Urothelium cell line (cell line): ENCODE results near the gene FXYD4.
"Not testable (repeated sequence)": the region's sequence is repeated elsewhere in the genome, so short reads cannot be mapped to it uniquely, and the experiment has no call there.

Experiments
- DNase-seq: peaks from one replicate; pipeline ENCODE4 v3.0.0; 2011; ENCODE audit warnings: low spot score, mixed read lengths
- FAIRE-seq: peaks from 2 replicates; lab custom pipeline; 2011; peaks lifted over from hg19 to GRCh38; lab: Jason Lieb, UNC

The FXYD4 gene

DNA sequence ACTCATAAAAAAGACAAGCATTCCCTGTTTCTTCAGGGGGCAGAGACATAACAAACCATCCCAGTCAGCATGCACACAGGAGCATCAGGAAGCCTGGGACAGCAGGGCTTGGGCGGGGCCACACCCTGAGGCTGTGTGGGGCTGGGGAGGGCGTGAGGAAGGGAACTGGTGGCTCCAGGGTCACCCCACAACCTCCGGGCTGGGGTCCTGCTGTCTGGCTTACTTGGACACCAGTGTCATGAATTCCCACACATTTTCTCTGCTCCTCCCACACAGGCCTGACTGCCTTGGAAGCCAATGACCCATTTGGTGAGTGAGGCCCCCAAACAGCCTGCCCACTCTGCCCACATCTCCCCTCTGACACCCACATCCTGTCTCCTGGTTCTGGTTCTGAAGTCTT lies 2.8 kb downstream of the FXYD4 start:
- DNase-seq: no peak
- peak; percentile 37 for FAIRE-seq

DNA sequence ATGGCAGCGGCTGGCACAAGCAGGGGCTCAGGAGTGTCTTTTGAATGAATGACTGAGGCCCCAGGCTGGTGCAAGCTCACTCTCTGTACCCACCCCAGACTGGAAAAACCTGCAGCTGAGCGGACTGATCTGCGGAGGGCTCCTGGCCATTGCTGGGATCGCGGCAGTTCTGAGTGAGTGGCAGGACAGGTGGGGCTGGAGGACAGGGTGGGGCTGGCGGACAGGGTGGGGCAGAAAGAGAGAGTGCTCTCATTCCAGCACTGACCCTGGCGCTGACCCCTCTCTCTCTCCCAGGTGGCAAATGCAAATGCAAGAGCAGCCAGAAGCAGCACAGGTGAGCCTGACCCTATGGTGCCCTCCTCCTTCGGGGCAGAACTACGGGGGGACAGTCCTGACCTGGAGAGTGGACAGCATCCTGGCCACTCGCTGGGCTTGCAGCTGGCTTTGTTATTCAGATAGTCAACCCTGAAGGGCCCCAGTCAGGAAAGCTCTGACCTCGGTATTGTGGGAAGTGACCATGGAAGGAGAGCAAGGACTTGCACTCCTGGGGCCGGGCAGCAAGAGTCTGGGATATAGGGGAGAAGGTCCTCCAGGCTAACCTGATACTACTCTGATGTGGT lies 4.1 kb downstream of the FXYD4 start:
- DNase-seq (no peak), FAIRE-seq (peak; percentile 48)

- DNase-seq: no peak
These were observed 4.7 kb downstream of the FXYD4 start for GRCh38 chr10:43376046-43376635.

GRCh38 chr10:43376828-43377423 lies 5.5 kb downstream of the FXYD4 start:
- DNase-seq: no peak
- peak; percentile 77 for FAIRE-seq

More at GRCh38 chr10:43376046-43376635, 4.7 kb downstream of the FXYD4 start:
- no peak for FAIRE-seq

DNA sequence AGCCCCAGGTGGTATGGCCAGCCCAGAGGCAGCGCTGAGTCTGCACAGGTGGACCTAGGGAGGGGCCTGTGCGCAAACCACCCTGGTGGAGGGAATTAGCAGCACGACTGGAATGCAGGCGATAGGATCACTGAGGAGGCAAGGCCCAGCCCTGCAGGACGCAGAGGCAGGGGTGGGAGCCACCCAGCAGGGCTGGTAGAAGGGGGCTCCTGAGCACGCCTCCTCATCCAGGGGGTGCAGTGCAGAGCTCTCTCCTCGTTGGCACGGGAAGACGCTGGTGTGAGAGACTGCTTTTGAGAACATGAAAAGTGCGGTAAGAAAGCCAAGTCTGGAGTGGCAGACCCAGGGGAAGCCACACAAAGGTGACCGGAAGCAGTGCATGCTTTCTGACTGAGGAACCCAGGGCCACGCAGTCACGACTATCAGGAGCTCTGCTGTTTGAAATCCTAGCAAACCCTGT lies 6.0 kb downstream of the FXYD4 start:
- DNase-seq: no peak

GRCh38 chr10:43380610-43381222 lies 9.3 kb downstream of the FXYD4 start:
- FAIRE-seq (peak; percentile 50), DNase-seq (no peak)

More for the DNA sequence above, 6.0 kb downstream of the FXYD4 start:
- FAIRE-seq: no peak

- FAIRE-seq (no peak), DNase-seq (no peak)
These were observed 12.0 kb downstream of the FXYD4 start for GRCh38 chr10:43383204-43383971.

- DNase-seq: no peak
- FAIRE-seq: peak; percentile 53
These were observed 13.1 kb downstream of the FXYD4 start for GRCh38 chr10:43384252-43385221.

GRCh38 chr10:43385412-43386004 lies 14.1 kb downstream of the FXYD4 start:
- FAIRE-seq: no peak
- no peak for DNase-seq

DNA sequence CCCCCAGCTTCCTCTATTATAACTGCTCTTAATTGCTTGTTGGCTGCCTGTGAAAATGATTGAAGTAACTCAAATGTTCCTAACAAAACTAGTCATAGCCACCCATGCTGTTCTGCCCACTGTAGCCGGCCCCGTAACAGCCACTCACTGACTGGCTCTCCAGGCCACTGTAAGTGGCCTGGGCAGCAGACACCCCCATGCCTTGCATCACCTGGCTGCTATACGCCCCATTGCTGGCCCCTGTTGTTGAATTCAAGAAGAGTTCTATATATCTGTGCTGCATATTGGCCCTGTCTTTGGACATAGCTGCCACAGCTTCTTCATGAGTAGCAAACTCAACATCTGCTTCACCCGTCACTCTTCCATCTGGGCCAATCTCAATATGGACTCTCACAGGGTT lies 15.1 kb downstream of the FXYD4 start:
- FAIRE-seq: no peak

DNA sequence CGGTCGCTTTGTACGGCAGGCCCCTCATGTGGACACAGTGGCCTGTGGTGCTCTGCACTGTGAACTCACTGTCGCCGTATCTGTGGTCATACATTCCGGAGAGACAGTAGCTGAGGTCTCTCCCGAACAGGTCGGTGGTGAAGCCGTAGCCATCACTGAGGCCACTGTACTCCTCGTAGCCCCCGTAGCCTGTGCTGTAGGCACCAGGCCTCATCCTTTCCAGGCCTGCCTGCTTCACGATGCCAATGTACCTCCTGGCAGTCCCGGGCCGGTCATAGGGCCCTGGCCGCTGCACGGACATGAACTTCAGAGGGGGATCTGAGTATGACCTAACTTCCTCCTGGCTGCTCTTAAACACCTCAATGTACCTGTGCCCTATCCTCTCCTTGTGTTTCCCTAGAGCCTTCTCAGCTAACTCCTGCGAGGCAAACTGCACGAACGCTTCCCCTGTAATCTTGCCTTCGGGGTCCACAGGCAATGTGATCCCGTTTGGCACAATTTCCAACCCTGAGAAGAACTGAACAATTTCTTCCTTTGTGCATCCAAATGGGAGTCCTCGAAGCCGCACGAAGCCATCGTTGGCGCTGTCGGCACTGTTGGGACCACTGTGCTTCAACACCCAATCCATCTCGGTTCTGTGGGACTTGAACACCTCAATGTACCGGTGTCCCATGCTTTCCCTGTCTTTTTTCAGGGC lies 15.7 kb downstream of the FXYD4 start:
- FAIRE-seq: no peak
- no peak for DNase-seq

More for the DNA sequence above, 15.1 kb downstream of the FXYD4 start:
- DNase-seq: no peak

- no peak for DNase-seq
- no peak for FAIRE-seq
These were observed 16.2 kb downstream of the FXYD4 start for GRCh38 chr10:43387678-43388032.

- no peak for DNase-seq
- no peak for FAIRE-seq
These were observed 18.4 kb downstream of the FXYD4 start for GRCh38 chr10:43389867-43390266.

DNA sequence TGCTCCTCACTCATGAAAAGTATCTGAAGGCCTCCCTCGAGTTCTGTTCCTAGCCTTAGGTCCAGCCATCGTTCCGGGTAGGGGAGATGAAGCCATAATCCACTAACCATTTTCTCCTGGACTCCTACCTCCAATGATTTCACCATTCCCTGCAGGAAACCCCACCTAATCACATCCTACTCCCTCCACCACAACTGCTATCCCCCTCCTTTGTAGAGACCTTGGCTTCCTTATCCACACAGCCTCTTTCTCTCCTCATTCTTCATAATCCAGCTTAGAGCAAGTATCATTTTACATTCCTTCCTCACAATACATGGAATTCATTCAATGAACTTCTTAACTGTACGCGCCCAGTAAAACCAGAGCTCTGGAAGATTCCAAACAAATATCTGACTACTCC lies 18.9 kb downstream of the FXYD4 start:
- DNase-seq (no peak), FAIRE-seq (no peak)

DNA sequence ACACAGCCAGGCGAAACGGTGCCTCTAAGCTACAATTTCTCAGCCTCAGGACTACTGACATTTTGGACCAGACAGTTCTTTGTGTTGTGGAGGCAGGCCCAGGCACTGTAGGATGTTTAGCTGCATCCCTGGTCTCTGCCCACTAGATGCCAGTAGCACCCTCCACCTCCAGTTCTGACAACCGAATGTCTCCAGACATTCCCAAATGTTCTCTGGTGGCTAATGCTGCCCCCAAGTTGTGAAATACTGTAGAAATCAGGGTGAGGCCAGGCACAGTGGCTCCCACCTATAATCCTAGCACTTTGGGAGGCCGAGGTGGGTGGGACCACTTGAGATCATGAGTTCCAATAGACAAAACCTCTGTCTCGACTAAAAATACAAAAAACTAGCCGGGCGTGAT lies 19.3 kb downstream of the FXYD4 start:
- no peak for DNase-seq
- no peak for FAIRE-seq

DNA sequence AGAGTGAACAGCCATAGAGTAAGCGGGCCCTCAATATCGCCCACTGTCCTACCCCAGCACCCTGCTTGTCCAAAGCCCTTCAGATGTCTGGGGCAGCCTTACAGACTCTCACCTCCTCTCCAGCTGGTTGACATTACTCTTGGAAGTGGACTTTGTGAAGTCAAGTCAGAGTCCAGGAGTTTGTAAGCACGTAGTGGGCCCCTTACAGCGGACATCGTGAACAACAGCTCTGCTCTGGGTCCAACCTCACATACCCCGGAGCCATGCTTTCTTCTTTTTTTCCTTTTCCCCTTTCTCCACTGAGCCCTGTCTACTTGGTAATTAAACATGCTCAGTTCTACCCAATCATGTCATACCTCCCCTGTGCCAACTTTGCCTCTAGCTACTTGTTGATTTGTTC lies 20.1 kb downstream of the FXYD4 start:
- FAIRE-seq (no peak), DNase-seq (no peak)

DNA sequence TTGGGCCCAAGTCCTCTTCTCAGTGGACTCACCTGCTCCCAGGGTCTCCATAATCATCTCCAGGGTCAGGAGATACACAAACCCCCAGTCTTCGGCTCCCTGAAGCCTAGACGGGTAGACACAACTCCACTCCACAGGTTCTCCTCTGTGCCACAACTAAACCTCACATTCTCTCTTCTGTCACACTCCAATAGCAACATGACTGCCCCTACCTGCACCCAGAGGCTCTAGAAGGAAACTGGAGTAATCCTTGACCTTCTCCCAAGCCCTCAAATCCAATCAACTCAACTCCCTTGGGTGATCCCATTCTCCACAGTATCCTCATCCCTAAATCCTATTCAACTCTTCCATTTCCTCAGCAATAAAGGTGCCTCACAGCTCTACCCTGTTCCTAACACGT lies 21.3 kb downstream of the FXYD4 start:
- no peak for DNase-seq
- no peak for FAIRE-seq

GRCh38 chr10:43393186-43393585 lies 21.8 kb downstream of the FXYD4 start:
- FAIRE-seq, DNase-seq: not testable (repeated sequence)
